ENCODE measurements around the gene EGLN2.
"Not testable (repeated sequence)": the region's sequence is repeated elsewhere in the genome, so short reads cannot be mapped to it uniquely, and the experiment has no call there.

The EGLN2 gene

DNA sequence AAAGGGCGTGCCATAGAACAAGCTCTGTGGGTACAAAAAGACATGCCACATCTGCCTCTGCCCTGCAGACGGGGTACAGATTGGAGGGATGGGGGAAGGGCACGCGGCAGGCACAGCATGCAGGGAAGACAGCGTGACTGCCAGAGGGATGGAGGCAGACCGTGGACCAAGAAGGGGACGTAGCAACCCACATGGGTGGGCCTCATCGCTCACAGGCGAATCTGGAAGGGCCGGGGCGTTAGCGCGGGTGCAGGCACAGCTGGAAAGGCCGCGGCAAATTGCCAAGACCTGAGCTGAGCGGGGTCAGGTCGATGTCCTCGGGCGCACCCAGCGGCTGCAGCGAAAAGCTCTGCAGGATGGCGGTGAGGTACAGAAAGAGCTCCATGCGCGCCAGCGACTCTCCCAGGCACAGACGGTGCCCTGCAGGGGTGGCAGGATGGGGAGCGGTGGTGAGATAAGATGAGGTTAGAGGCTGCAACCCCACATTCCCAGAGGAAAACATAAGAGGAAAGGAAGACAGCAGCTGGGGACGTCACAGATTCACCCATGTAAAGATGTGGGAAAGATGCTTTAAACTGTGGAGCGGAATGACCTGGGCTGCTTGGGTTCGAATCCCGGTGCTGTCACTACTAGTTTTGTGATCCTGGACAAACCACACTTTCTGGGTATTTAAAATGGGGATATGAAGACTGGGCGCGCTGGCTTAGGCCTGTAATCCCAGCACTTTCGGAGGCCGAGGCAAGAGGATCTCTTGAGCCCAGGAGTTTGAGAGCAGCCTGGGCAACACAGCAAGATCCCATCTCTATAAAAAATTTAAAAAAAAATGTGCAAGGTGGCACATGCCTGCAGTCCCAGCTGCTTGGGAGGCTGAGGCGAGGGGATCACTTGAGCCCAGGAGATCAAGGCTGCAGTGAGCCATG is 19.7 kb downstream of the EGLN2 start:
- peaks cover 14% of the 10 kb centered on the region for H3K4me1 ChIP-seq (ENCODE audit: control insufficient read depth, insufficient read depth, low read length)
- WGBS, 2 experiments = 43 to 49% methylated on average over 25 to 30 of the region's 36 CpGs
- not testable (repeated sequence) for H3K4me3 ChIP-seq (ENCODE audit: insufficient read depth, low read depth, low read length); H3K27me3 ChIP-seq (ENCODE audit: control insufficient read depth, insufficient read depth, low read length, poor library complexity, severe bottlenecking); H3K27ac ChIP-seq (ENCODE audit: insufficient read depth, low read depth, low read length, poor library complexity, severe bottlenecking); H3K36me3 ChIP-seq (ENCODE audit: control insufficient read depth, insufficient read depth, low read length); H3K9me3 ChIP-seq (ENCODE audit: control insufficient read depth, low read length)

DNA sequence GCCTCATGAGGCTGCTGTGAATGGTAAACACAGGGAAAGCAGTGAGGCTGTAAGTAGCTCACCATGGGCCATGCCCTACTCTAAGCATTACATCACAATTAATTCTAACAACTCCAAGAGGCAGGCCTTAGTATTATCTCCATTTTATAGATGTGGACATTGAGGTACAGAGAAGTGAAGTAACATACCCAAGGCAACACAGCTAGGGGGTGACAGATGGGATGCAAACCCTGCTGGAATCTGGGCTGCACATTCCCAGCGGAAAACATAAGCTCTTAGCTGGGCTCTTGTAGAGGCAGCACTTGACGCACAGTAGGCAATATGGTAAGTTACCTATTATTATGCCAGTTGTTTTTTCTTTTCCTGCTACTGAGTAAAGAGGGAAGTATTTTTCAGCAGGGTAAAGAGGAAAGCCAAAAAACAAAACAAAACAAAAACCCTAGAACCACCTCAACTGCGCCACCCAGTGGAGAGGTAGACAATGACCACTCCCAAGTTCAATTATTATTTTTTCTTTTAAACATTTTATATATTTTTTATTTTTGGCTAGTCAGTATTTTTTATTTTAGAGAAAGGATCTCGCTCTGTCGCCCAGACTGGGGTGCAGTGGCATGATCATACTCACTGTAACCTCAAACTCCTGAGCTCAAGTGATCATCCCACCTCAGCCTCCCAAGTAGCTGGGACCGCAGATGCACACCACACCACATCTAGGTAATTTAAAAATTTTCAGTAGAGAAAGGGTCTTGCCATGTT is 20.7 kb downstream of the EGLN2 start:
- not testable (repeated sequence) for H3K27ac ChIP-seq (ENCODE audit: insufficient read depth, low read depth, low read length, poor library complexity, severe bottlenecking); H3K36me3 ChIP-seq (ENCODE audit: control insufficient read depth, insufficient read depth, low read length)
- WGBS, 2 experiments = 33 to 51% methylated on average over 4 to 5 of the region's 6 CpGs

DNA sequence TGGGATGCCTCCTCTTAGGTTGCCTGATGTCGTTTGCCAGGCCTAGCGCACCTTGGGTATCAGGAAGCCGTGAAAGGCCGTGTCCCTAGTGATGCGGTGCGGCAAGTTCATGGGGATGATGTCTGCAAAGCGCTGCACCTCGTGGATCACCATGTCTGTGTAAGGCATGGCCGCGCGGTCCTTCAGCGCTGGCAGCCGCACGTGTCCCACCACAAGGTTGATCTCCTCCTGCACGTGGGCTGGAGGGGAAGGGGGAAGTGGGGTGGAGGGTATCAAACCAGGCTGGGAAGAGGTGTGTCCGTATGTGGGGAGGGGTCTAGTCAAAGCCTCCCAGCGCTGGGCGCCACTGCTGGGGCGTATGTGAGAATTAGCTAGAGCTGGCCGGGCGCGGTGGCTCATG is 23.2 kb downstream of the EGLN2 start:
- Histone ChIP-seq H3K4me1 (ENCODE audit: control insufficient read depth, insufficient read depth, low read length) (peaks cover 10% of the 10 kb centered on the region), H3K27me3 (ENCODE audit: control insufficient read depth, insufficient read depth, low read length, poor library complexity, severe bottlenecking) (no peaks in the 10 kb centered on the region), H3K4me3 (ENCODE audit: insufficient read depth, low read depth, low read length) (no peak overlapping the region), H3K27ac (ENCODE audit: insufficient read depth, low read depth, low read length, poor library complexity, severe bottlenecking) (no peak overlapping the region), H3K9me3 (ENCODE audit: control insufficient read depth, low read length) (no peaks in the 10 kb centered on the region), H3K36me3 (ENCODE audit: control insufficient read depth, insufficient read depth, low read length) (no peaks in the 10 kb centered on the region)
- WGBS, 2 experiments = 94% methylated on average over 22 of the region's 22 CpGs

More for the DNA sequence above, 20.7 kb downstream of the EGLN2 start:
- H3K4me1 ChIP-seq (ENCODE audit: control insufficient read depth, insufficient read depth, low read length); H3K27me3 ChIP-seq (ENCODE audit: control insufficient read depth, insufficient read depth, low read length, poor library complexity, severe bottlenecking); H3K4me3 ChIP-seq (ENCODE audit: insufficient read depth, low read depth, low read length); H3K9me3 ChIP-seq (ENCODE audit: control insufficient read depth, low read length): not testable (repeated sequence)

DNA sequence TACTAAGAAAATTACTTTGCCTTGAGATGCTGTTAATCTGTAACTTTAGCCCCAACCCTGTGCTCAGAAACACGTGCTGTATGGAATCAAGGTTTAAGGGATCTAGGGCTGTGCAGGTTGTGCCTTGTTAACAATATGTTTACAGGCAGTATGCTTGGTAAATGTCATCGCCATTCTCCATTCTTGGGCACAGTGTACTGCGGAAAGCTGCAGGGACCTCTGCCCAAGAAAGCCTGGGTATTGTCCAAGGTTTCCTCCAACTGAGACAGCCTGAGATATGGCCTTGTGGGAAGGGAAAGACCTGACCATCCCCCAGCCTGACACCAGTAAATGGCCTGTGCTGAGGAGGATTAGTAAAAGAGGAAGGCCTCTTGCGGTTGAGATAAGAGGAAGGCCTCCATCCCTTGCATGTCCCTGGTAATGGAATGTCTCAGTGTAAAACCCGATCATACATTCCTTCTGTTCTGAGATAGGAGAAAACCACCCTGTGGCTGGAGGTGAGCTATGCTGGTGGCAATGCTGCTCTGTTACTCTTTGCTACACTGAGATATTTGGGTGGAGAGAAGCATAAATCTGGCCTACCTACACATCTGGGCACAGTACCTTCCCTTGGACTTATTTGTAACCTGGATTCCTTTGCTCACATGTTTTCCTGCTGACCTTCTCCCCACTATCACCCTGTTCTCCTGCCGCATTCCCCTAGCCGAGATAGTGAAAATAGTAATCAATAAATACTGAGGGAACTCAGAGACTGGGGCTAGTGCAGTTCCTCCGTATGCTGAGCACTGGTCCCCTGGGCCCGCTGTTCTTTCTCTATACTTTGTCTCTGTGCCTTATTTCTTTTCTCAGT is 23.9 kb downstream of the EGLN2 start:
- H3K27ac ChIP-seq (ENCODE audit: insufficient read depth, low read depth, low read length, poor library complexity, severe bottlenecking); H3K9me3 ChIP-seq (ENCODE audit: control insufficient read depth, low read length); H3K4me1 ChIP-seq (ENCODE audit: control insufficient read depth, insufficient read depth, low read length); H3K36me3 ChIP-seq (ENCODE audit: control insufficient read depth, insufficient read depth, low read length); H3K27me3 ChIP-seq (ENCODE audit: control insufficient read depth, insufficient read depth, low read length, poor library complexity, severe bottlenecking); H3K4me3 ChIP-seq (ENCODE audit: insufficient read depth, low read depth, low read length): not testable (repeated sequence)
- WGBS, 2 experiments = 88 to 89% methylated on average over 9 of the region's 9 CpGs

DNA sequence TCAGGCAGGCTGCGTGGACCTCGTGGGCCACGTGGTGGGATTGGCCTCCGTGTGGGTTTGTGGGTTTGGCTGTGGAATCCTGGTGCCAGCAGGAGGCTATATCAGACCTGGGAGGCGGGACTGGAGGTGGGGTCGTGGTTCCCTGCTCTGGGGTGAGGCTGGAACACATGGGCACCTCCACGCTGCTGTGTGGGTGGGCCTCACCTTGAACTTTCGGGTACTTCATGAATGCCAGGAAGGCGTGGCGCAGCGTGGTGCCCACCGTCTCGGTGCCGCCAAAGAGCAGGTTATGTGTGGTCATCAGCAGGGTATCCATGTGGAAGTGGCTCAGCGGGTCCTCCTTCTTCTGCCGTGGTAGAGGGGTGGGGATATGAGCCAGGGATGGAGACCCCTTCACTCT is 25.9 kb downstream of the EGLN2 start:
- H3K36me3 ChIP-seq (ENCODE audit: control insufficient read depth, insufficient read depth, low read length); H3K9me3 ChIP-seq (ENCODE audit: control insufficient read depth, low read length); H3K4me3 ChIP-seq (ENCODE audit: insufficient read depth, low read depth, low read length); H3K27ac ChIP-seq (ENCODE audit: insufficient read depth, low read depth, low read length, poor library complexity, severe bottlenecking); H3K4me1 ChIP-seq (ENCODE audit: control insufficient read depth, insufficient read depth, low read length); H3K27me3 ChIP-seq (ENCODE audit: control insufficient read depth, insufficient read depth, low read length, poor library complexity, severe bottlenecking): not testable (repeated sequence)
- 93 to 94% methylated on average over 15 to 16 of the region's 16 CpGs for WGBS, 2 experiments

DNA sequence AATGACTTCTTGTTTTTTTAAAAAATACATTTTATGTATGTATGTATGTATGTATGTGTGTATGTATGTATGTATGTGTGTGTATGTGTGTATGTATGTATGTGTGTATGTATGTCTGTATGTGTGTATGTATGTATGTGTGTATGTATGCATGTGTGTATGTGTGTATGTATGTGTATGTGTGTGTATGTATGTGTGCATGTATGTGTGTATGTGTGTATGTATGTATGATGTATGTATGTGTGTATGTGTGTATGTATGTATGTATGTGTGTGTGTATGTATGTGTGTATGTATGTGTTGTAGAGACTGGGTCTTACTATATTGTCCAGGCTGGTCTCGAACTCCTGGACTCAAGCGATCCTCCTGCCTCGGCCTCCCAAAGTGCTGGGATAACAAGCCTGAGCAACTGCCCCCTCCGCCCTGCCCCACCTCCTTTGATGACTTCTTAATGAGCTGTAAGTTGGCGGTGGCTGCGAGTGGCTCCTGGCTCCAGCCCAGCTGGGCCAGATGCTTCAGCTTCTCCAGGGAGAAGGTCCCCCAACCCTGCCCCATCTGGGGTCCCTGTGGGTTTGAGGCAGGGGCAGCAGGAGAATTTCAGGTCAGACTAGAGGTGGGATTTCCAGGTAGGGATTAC is 26.6 kb downstream of the EGLN2 start:
- not testable (repeated sequence) for H3K36me3 ChIP-seq (ENCODE audit: control insufficient read depth, insufficient read depth, low read length); H3K4me3 ChIP-seq (ENCODE audit: insufficient read depth, low read depth, low read length); H3K27me3 ChIP-seq (ENCODE audit: control insufficient read depth, insufficient read depth, low read length, poor library complexity, severe bottlenecking); H3K4me1 ChIP-seq (ENCODE audit: control insufficient read depth, insufficient read depth, low read length); H3K9me3 ChIP-seq (ENCODE audit: control insufficient read depth, low read length); H3K27ac ChIP-seq (ENCODE audit: insufficient read depth, low read depth, low read length, poor library complexity, severe bottlenecking)
- WGBS, 2 experiments = 87 to 100% methylated on average over 3 to 4 of the region's 6 CpGs

DNA sequence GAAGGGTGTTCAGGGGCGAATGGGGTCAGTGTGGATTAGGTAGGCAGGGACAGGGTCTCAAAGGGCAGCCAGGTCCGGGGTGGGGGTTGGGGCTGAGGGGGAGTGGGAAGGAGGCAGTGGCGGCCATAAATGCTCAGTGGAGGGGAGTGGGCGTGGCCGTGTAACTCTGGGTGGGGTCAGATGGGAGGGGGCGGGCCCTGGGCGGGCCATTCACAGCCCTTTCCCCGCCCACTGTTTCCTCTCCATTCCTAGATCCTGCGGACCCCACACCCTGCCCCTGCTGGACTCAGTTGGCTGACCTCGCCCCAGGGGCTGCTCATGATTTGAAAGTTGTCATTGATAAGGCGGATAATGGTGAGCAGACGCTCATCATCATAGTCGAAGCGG is 27.3 kb downstream of the EGLN2 start:
- not testable (repeated sequence) for H3K27ac ChIP-seq (ENCODE audit: insufficient read depth, low read depth, low read length, poor library complexity, severe bottlenecking); H3K4me3 ChIP-seq (ENCODE audit: insufficient read depth, low read depth, low read length); H3K36me3 ChIP-seq (ENCODE audit: control insufficient read depth, insufficient read depth, low read length); H3K4me1 ChIP-seq (ENCODE audit: control insufficient read depth, insufficient read depth, low read length); H3K9me3 ChIP-seq (ENCODE audit: control insufficient read depth, low read length); H3K27me3 ChIP-seq (ENCODE audit: control insufficient read depth, insufficient read depth, low read length, poor library complexity, severe bottlenecking)
- WGBS, 2 experiments = 93 to 94% methylated on average over 7 to 8 of the region's 14 CpGs

DNA sequence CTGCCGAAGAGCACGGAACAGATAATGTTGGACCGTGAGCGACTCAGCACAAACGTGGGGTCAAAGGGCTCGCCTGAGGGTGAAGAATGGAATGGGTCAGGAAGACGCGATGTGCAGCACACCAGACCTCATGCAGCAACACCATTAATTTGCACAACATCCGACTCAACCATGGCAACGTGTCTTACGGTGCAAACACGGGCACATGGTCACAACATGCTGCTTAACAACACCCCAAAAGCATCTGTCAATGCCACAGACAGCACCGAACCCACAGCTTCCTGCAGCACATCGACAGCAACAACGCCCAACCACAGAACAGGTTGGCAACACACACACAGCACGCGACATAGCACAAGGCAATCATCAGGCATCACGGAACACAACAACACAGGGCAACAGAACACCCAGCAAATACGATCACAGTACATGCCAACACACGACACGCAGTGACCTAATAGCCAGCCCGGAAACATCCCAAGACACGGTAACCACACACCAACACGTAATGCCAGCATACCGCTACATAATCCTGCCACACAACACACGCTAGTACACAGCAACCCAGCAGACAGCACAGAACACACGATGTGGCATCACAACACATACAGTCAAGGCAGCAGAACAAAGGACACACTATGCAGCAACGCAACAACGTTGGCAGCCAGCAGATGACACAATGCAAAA is 27.9 kb downstream of the EGLN2 start:
- 94% methylated on average over 29 of the region's 29 CpGs for WGBS, 2 experiments
- not testable (repeated sequence) for H3K27ac ChIP-seq (ENCODE audit: insufficient read depth, low read depth, low read length, poor library complexity, severe bottlenecking); H3K4me1 ChIP-seq (ENCODE audit: control insufficient read depth, insufficient read depth, low read length); H3K4me3 ChIP-seq (ENCODE audit: insufficient read depth, low read depth, low read length); H3K36me3 ChIP-seq (ENCODE audit: control insufficient read depth, insufficient read depth, low read length); H3K9me3 ChIP-seq (ENCODE audit: control insufficient read depth, low read length); H3K27me3 ChIP-seq (ENCODE audit: control insufficient read depth, insufficient read depth, low read length, poor library complexity, severe bottlenecking)

DNA sequence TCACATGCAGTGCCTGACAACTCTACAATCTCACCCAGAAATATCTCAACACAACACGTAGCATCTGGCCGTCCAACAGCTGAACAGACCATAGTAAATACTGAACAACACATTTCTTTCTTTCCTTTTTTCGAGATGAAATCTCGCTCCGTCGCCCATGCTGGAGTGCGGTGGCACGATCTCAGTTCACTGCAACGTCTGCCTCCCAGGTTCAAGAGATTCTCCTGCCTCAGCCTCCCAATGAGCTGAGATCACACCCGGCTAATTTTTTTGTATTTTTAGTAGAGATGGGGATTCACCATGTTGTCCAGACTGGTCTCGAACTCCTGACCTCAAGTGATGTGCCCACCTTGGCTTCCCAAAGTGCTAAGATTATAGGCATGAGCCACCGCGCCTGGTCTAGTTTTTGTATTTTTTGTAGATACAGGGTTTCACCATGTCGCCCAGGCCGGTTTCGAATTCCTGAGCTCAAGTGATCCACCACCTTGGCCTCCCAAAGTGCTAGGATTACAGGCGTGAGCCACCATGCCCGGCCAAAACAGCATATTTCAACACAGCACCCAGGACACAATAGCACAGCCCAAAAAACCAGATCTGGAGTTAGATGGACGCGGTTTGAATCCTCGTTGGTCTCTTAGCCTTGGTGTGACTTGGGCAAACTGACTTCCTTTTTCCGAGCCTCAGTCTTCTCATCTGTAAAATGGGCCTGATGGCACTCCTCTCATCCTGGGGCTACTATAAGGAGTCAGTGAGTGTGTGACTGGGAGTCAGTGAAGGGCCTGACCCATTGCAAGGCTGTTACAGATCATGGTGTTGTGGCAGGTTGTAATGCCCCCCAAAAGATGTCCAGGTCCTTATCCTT is 28.6 kb downstream of the EGLN2 start:
- Histone ChIP-seq H3K4me3 (ENCODE audit: insufficient read depth, low read depth, low read length) (no peak overlapping the region), H3K27me3 (ENCODE audit: control insufficient read depth, insufficient read depth, low read length, poor library complexity, severe bottlenecking) (no peaks in the 10 kb centered on the region), H3K9me3 (ENCODE audit: control insufficient read depth, low read length) (no peaks in the 10 kb centered on the region), H3K36me3 (ENCODE audit: control insufficient read depth, insufficient read depth, low read length) (no peaks in the 10 kb centered on the region), H3K27ac (ENCODE audit: insufficient read depth, low read depth, low read length, poor library complexity, severe bottlenecking) (no peak overlapping the region), H3K4me1 (ENCODE audit: control insufficient read depth, insufficient read depth, low read length) (peaks cover 5% of the 10 kb centered on the region)
- WGBS, 2 experiments = 93 to 94% methylated on average over 22 of the region's 22 CpGs
